Right atrium auricular region (tissue), 2 donors: ENCODE measurements around the gene BBLN. TPM values are rescaled to one million over a fixed set of nuclear protein-coding genes. Genes with fewer than 3 reads are reported as not detected.
"Not testable (repeated sequence)": the region's sequence is repeated elsewhere in the genome, so short reads cannot be mapped to it uniquely, and the experiment has no call there.

Experiments
- DNase-seq: peaks from one replicate; pipeline ENCODE4 v3.0.0-alpha.2; 2019; ENCODE audit warnings: low spot score
- H3K27ac ChIP-seq, 2 donors: fragments of 200-600 bp; sonication (generic); 1 replicate in 1 of 2; 2 replicates in 1 of 2; pipeline ENCODE4 v1.5.1; 2016 to 2019
- H3K27me3 ChIP-seq, 2 donors: fragments of 200-600 bp; sonication (generic); one replicate each; pipeline versions ENCODE4 v1.5.1 to v1.6.0; 2017 to 2019
- H3K36me3 ChIP-seq: fragments of 200-600 bp; sonication (generic); one replicate; pipeline ENCODE4 v1.5.1; 2016
- H3K4me1 ChIP-seq, 2 donors: fragments of 200-600 bp; sonication (generic); one replicate each; pipeline versions ENCODE4 v1.5.1 to v1.6.0; 2017 to 2019
- H3K4me3 ChIP-seq, 2 donors: fragments of 200-600 bp; sonication (generic); 1 replicate in 1 of 2; 2 replicates in 1 of 2; pipeline ENCODE4 v1.5.1; 2017 to 2019; ENCODE audit warnings: mild to moderate bottlenecking in 1 of 2, moderate library complexity in 1 of 2
- H3K9me3 ChIP-seq, 2 donors: fragments of 200-600 bp; sonication (generic); one replicate each; pipeline ENCODE4 v1.5.1; 2019
- CTCF ChIP-seq, 2 donors: fragments of 200-600 bp; sonication (generic); IDR thresholded peaks; one replicate each; pipeline ENCODE4 v1.5.1; 2019; ENCODE audit warnings: antibody characterized with exemption in 2 of 2
- total RNA-seq, 2 donors: library from RNA; depleted of rRNA; stranded (reverse); fragments of >200 nt; gene quantifications; one replicate each; pipeline ENCODE4 v1.1.0, GENCODE V29; 2016

Gene BBLN, protein sequence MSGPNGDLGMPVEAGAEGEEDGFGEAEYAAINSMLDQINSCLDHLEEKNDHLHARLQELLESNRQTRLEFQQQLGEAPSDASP
- total RNA-seq: 100 to 1,000 TPM; 219 to 362 TPM

- H3K27me3 ChIP-seq: no peaks in the 10 kb centered on the region
- no peaks in the 10 kb centered on the region for H3K9me3 ChIP-seq
- DNase-seq: peak; percentile 94
- H3K27ac ChIP-seq: peak within 1 kb of the TSS; percentile 62 to 76
- H3K4me1 ChIP-seq: peaks cover 0 to 29% of the 10 kb centered on the region in 2 donors
- peak within 1 kb of the TSS; percentile 60 to 80 for H3K4me3 ChIP-seq
- TF ChIP-seq CTCF (IDR thresholded peaks at IDR 0.05): no peak
- H3K36me3 ChIP-seq: peaks cover 16% of the 10 kb centered on the region
Observed at GRCh38 chr9:128159784-128160602, at the start of gene BBLN. TSS of gene BBLN (plus strand) at chr9:128160265. CDS start at chr9:128160408, 143 bp downstream.

GRCh38 chr9:128111726-128112125, 48.3 kb upstream of the BBLN start:
- Histone ChIP-seq H3K4me1 (peaks cover 0 to 14% of the 10 kb centered on the region in 2 donors), H3K36me3 (peaks cover 39% of the 10 kb centered on the region)
- not testable (repeated sequence) for DNase-seq, H3K27me3 ChIP-seq, H3K27ac ChIP-seq, H3K9me3 ChIP-seq, H3K4me3 ChIP-seq

- TF ChIP-seq CTCF (IDR thresholded peaks at IDR 0.05): no peak
- DNase-seq: no peak
Observed at GRCh38 chr9:128113526-128114325, 46.3 kb upstream of the BBLN start.

GRCh38 chr9:128114326-128115186, 45.5 kb upstream of the BBLN start:
- DNase-seq: no peak
- H3K27me3 ChIP-seq: no peaks in the 10 kb centered on the region
- no peak overlapping the region for H3K27ac ChIP-seq
- peaks cover 0 to 5% of the 10 kb centered on the region in 2 donors for H3K4me1 ChIP-seq
- no peak overlapping the region for H3K4me3 ChIP-seq
- no peaks in the 10 kb centered on the region for H3K9me3 ChIP-seq
- H3K36me3 ChIP-seq: peaks cover 16% of the 10 kb centered on the region
- TF ChIP-seq CTCF (IDR thresholded peaks at IDR 0.05): no peak

More at GRCh38 chr9:128113526-128114325, 46.3 kb upstream of the BBLN start:
- Histone ChIP-seq H3K9me3 (no peaks in the 10 kb centered on the region), H3K27me3 (no peaks in the 10 kb centered on the region), H3K4me3 (no peak overlapping the region), H3K36me3 (peaks cover 19% of the 10 kb centered on the region), H3K27ac (no peak overlapping the region), H3K4me1 (peaks cover 0 to 5% of the 10 kb centered on the region in 2 donors)

DNA sequence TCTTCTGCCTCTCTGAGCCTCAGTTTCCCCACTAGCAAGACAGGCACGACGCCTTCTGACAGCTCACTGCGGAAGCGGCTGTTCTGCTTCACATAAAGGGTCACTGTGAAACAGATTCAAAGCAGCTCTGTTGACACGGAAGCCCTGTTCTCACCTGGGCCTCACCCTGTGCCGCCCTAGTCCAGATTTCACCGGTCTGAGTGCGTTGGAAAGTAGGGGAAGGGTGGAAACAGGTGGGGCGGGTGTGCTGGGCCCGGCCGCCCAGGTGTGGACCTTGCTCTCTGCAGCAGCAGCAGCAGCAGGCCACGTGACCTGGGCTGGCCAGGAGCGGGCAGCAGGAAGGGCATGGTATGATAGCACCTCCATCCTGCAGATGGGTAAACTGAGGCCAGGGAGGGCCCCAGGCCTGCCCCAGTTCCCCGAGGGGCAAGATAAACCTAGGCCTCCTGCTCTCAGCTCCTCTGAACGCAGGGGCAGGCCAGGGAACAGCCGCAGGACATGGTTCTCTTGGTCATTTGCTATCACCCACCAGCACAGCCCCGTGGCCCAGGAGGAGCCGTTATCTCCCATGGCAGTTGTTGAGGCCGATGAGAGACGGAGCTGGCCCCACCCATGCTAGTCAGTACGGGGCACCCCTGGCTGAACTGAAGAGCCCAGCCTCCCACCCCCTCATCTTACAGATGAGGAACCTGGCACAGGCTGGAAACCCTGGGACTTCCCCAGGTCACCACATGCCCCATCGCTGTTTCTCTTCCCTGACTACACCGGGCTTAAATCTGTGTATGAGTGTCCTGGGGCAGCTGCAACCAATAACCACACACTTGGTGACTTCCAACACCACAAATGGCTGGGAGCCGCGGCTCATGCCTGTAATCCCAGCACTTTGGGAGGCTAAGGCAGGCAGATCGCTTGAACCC, 44.6 kb upstream of the BBLN start:
- no peak for TF ChIP-seq CTCF (IDR thresholded peaks at IDR 0.05)
- H3K4me3 ChIP-seq: no peak overlapping the region
- DNase-seq: no peak
- H3K36me3 ChIP-seq: peaks cover 19% of the 10 kb centered on the region
- H3K27me3 ChIP-seq: no peaks in the 10 kb centered on the region
- H3K9me3 ChIP-seq: no peaks in the 10 kb centered on the region
- H3K27ac ChIP-seq: no peak overlapping the region
- peaks cover 0 to 5% of the 10 kb centered on the region in 2 donors for H3K4me1 ChIP-seq
